ENCODE measurements around the gene MYO7A. TPM values are rescaled to one million over a fixed set of nuclear protein-coding genes. Genes with fewer than 3 reads are reported as not detected.

The MYO7A gene
- total RNA-seq, 1 donor from 2014 or later = 0.97 TPM

- H3K36me3 ChIP-seq = no peaks in the 10 kb centered on the region
- no peak for DNase-seq (ENCODE audit: low spot score)
- Mint-ChIP-seq H3K4me1 (peaks cover 7% of the 10 kb centered on the region), H3K9me3 (no peaks in the 10 kb centered on the region), H3K27me3 (ENCODE audit: insufficient read depth, low read depth) (peaks cover 7% of the 10 kb centered on the region), H3K36me3 (no peaks in the 10 kb centered on the region), H3K27ac (no peak overlapping the region), H3K4me3 (no peak overlapping the region)
- H3K4me2 ChIP-seq = no peak overlapping the region
- no peaks in the 10 kb centered on the region for H3K27me3 ChIP-seq
- H3K4me3 ChIP-seq = no peak overlapping the region
- no peak overlapping the region for H3K27ac ChIP-seq
- no peaks in the 10 kb centered on the region for H3K9me3 ChIP-seq (ENCODE audit: low read depth)
- H3K79me2 ChIP-seq (ENCODE audit: low read depth) = no peaks in the 10 kb centered on the region
- H3K4me1 ChIP-seq = no peaks in the 10 kb centered on the region
- TF ChIP-seq EZH2 (IDR thresholded peaks at IDR 0.05) (no peak), EZH2phosphoT487 (IDR thresholded peaks at IDR 0.05) (no peak), CTCF (IDR thresholded peaks at IDR 0.05) (no peak)
- H3K9ac ChIP-seq = no peak overlapping the region
- no peaks in the 10 kb centered on the region for H3F3A ChIP-seq (ENCODE audit: low read depth)
- no peak overlapping the region for H2AFZ ChIP-seq (replicated peaks)
- no peaks in the 10 kb centered on the region for H4K20me1 ChIP-seq (ENCODE audit: low read depth)
These were observed 71.2 kb downstream of the MYO7A start for GRCh38 chr11:77199137-77199745.

GRCh38 chr11:77200351-77201268 is 72.6 kb downstream of the MYO7A start:
- Histone ChIP-seq H3K9ac (no peak overlapping the region), H4K20me1 (ENCODE audit: low read depth) (no peaks in the 10 kb centered on the region), H3K27ac (no peak overlapping the region), H3K27me3 (no peaks in the 10 kb centered on the region), H3F3A (ENCODE audit: low read depth) (no peaks in the 10 kb centered on the region), H3K79me2 (ENCODE audit: low read depth) (no peaks in the 10 kb centered on the region), H3K4me1 (no peaks in the 10 kb centered on the region), H3K36me3 (no peaks in the 10 kb centered on the region), H3K4me3 (no peak overlapping the region), H2AFZ (replicated peaks) (no peak overlapping the region), H3K9me3 (ENCODE audit: low read depth) (no peaks in the 10 kb centered on the region), H3K4me2 (no peak overlapping the region)
- H3K36me3 Mint-ChIP-seq = no peaks in the 10 kb centered on the region
- no peaks in the 10 kb centered on the region for H3K9me3 Mint-ChIP-seq
- TF ChIP-seq EZH2phosphoT487 (IDR thresholded peaks at IDR 0.05) = no peak
- no peak for TF ChIP-seq CTCF (IDR thresholded peaks at IDR 0.05)
- TF ChIP-seq EZH2 (IDR thresholded peaks at IDR 0.05) = no peak
- H3K27me3 Mint-ChIP-seq (ENCODE audit: insufficient read depth, low read depth) = peaks cover 7% of the 10 kb centered on the region
- H3K4me3 Mint-ChIP-seq = no peak overlapping the region
- no peak for DNase-seq (ENCODE audit: low spot score)
- peaks cover 7% of the 10 kb centered on the region for H3K4me1 Mint-ChIP-seq
- peak overlapping the region; percentile 4 for H3K27ac Mint-ChIP-seq

DNA sequence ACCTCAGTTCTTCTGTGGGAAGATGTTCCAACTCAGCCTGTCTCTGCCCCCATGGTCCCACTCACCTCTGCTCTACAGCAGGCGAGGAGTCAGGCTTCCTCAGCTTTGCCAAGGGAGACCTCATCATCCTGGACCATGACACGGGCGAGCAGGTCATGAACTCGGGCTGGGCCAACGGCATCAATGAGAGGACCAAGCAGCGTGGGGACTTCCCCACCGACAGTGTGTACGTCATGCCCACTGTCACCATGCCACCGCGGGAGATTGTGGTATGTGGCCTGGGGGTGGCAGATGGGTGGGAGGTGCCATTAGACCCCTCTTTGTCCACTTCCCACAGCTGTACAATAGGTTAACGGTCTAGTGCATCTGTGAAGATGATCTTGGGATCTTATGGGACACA is 73.3 kb downstream of the MYO7A start:
- no peak overlapping the region for H3K4me3 Mint-ChIP-seq
- H3K9ac ChIP-seq = no peak overlapping the region
- H3K4me1 Mint-ChIP-seq = peaks cover 5% of the 10 kb centered on the region
- DNase-seq (ENCODE audit: low spot score) = no peak
- no peaks in the 10 kb centered on the region for H3K79me2 ChIP-seq (ENCODE audit: low read depth)
- H3K27me3 Mint-ChIP-seq (ENCODE audit: insufficient read depth, low read depth) = peaks cover 7% of the 10 kb centered on the region
- H4K20me1 ChIP-seq (ENCODE audit: low read depth) = no peaks in the 10 kb centered on the region
- no peaks in the 10 kb centered on the region for H3K9me3 Mint-ChIP-seq
- H3K27ac ChIP-seq = no peak overlapping the region
- no peaks in the 10 kb centered on the region for H3K27me3 ChIP-seq
- no peaks in the 10 kb centered on the region for H3K36me3 ChIP-seq
- H3K36me3 Mint-ChIP-seq = no peaks in the 10 kb centered on the region
- H3K4me1 ChIP-seq = no peaks in the 10 kb centered on the region
- TF ChIP-seq CTCF (IDR thresholded peaks at IDR 0.05) (no peak), EZH2phosphoT487 (IDR thresholded peaks at IDR 0.05) (no peak), EZH2 (IDR thresholded peaks at IDR 0.05) (no peak)
- H3K4me3 ChIP-seq = no peak overlapping the region
- H3F3A ChIP-seq (ENCODE audit: low read depth) = no peaks in the 10 kb centered on the region
- H3K27ac Mint-ChIP-seq = no peak overlapping the region
- no peak overlapping the region for H2AFZ ChIP-seq (replicated peaks)
- no peak overlapping the region for H3K4me2 ChIP-seq
- no peaks in the 10 kb centered on the region for H3K9me3 ChIP-seq (ENCODE audit: low read depth)
